Stimulated activated CD8-positive, alpha-beta memory T cell treated with anti-CD3 and anti-CD28 coated beads, Interleukin-15, amount 100 ng/mL, for 1 hour (primary cell): ENCODE data around the gene BOLA1.
"Not testable (repeated sequence)": the region's sequence is repeated elsewhere in the genome, so short reads cannot be mapped to it uniquely, and the experiment has no call there.

Experiments used
- DNase-seq: peaks from one replicate; pipeline ENCODE4 v3.0.0-alpha.2; 2020; ENCODE audit warnings: low read depth

The BOLA1 gene

DNA sequence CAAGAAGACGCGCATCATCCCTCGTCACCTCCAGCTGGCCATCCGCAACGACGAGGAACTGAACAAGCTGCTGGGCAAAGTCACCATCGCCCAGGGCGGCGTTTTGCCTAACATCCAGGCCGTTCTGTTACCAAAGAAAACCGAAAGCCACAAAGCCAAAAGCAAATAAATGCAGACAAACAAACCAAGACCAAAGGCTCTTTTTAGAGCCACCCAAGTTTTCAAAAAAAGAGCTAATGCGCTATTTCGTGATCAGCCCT is 12.2 kb upstream of the BOLA1 start:
- not testable (repeated sequence) for DNase-seq

- peak; percentile 48 for DNase-seq
These were observed 11.7 kb upstream of the BOLA1 start for GRCh38 chr1:149887456-149888246.

GRCh38 chr1:149888247-149888998 is 10.9 kb upstream of the BOLA1 start:
- peak; percentile 44 for DNase-seq

GRCh38 chr1:149888999-149889289 is 10.4 kb upstream of the BOLA1 start:
- DNase-seq, result no peak

DNA sequence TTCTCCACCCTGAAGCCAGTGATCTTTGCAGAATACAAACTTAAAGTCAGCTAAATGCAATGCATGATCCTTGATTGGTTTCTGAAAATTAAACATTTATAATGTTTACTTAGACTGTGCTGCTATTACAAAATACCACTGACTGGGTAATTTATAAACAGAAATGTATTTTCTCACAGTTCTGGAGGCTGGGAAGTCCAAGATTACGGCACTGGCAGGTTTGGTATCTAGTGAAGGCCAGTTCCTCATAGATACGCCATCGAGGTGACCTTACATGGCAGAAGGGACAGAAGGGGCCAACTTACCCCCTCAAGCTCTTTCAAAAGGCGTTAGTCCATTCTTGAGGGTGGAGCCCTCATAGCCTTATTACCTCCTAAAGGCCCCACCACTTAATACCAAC is 2.8 kb upstream of the BOLA1 start:
- DNase-seq, result no peak

DNA sequence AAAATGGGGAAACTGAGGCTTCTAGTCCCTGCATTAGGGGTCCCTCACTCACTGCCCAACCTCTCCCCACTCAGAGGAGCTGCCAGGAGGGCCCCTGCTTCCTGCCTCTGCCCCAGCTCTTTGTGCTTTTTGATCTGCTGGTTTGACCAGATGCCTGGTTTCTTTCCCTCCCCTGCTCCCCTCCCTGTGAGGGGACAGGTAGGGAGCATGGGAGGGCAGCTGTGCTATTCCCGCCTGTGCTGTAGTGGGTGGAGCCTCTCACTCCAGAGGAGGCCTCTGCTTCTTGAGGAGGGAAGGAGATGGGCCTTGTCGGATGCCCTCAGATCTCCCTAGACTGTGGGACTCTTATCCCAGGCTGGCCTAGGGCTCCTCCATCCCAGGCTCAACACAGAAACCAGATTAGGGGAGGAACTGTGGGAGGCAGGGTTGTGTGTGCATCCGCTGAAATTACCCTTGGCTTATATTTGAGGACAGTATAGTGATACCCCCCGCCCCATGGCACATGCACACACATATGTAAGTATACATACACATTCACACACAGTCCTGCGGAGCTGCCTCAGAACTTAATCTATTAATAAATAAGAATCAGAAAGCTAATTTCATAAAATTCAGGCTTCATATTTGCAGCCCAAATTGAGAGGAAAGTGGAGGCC is 4.6 kb downstream of the BOLA1 start:
- DNase-seq, result no peak

DNA sequence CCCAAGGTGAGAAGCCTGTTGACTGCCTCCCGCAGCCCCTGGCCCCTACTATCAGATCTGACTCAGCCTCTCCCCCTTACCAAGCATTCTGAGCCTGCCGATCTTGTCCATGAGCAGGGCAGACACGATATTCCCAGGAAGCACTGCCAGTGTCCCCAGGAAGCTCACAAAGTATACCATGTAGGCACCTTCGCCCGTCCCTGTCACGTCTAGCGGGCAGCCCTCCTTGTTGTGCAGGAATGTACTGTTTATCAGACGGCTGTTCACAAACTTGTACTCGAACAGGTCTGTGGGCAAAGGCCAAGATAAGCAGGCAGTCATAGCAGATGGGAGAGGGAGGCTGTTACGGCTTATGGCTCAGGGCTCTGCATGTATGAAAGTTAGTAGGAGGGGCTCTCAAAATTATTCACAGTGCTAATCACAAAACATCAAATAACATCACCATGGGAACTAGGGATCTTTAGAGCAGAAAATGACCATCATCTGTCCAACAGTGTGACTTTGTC is 7.3 kb downstream of the BOLA1 start:
- no peak for DNase-seq

DNA sequence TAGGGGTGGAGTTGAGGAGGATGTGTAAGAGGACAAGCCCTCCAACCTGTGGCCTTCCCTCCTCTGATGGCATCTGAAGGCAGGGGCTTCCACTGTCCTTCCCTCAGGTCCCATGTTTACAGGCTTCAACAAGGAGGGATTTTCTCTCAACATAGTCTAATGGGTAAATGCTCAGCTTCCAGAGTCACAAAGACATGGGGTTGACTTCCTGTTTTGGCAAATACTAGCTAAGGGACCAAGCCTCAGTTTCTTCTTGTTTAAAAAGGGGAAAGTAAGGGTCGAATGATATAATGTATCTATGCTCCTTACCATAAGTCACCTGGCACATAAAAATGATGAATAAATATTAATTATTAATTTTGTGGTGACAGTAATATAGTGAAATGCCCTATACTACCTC is 15.2 kb downstream of the BOLA1 start:
- no peak for DNase-seq

- no peak for DNase-seq
These were observed 16.2 kb downstream of the BOLA1 start for GRCh38 chr1:149915429-149916192.

DNA sequence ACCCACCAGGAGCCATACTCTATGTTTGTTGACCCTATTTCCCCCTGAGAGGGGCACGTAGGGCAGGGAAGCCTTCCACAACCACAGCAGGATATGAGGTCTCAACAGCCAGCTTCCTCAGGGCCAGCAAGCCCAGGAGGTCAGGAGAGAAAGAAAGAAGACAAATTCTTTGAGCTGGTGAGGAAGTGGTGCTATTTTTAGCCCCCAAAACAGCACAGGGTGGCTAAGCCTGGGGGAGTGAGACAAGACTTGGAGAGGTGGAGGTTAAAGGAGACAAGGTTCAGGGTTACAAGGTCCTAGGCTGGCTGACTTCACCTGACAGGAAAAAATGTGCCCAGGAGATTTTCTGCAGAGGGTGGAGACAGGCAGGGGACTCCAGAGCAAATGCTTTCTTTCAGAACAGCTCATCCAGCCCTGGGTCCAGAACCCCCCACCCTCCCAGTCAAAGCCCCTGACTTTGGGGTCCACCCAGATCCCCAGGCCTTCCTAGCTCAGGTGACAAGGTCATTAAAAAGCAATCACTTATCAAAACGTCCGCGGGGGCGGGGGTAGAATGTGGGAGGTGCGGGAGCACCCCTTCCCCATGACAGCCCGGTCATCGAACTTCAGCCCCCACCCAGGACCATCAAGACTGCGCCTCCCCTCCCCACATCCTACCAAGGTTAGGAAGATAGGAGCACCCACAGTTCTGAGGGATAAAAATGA is 17.0 kb downstream of the BOLA1 start:
- no peak for DNase-seq

DNA sequence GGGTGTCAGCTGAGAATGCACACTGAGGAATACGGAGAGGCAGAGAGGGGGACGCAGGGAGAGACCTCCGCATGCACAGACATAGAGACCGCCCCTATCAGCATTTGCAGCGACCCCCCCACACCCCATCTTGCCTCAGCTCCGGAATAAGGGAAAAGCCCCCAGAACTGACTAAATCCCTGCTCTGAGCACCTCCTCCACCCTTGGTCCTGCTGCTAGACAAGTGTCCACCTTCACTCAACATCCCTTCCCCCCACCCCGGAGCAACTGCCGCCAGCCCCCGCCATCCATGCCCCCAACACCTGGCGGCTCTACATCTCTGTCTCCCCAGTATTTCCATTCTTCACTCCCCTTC is 17.5 kb downstream of the BOLA1 start:
- no peak for DNase-seq

GRCh38 chr1:149917571-149918144 is 18.3 kb downstream of the BOLA1 start, which contains the start of gene SV2A:
Gene SV2A, minus strand, starts transcription at chr1:149917844. Its CDS starts 4,004 bp downstream, at chr1:149913840.
- DNase-seq, result no peak

- DNase-seq, result no peak
These were observed 24.3 kb downstream of the BOLA1 start for GRCh38 chr1:149923626-149924025.

- DNase-seq, result no peak
These were observed 26.0 kb downstream of the BOLA1 start for GRCh38 chr1:149925345-149925744.

- no peak for DNase-seq
These were observed 26.4 kb downstream of the BOLA1 start for GRCh38 chr1:149925751-149926150.

DNA sequence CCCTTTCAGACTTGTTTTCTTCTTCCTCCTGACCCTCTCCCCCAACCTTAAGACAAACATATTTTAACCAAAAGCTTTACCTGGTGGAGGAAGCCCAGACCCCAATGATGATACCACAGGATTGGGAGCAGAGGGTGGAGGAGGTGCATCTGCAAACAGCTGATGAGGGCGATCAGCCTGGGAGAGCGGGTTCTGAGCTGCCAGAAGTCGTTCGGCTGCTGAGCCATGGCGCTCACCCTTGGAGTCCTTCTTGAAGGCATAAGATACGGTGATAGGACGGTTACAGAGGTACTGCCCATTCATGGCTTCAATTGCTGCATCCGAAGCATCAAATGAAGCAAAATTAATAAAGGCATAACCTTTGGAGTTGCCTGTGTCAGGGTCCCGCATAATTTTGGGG is 26.9 kb downstream of the BOLA1 start:
- no peak for DNase-seq

GRCh38 chr1:149927056-149927562 is 27.7 kb downstream of the BOLA1 start:
- DNase-seq, result no peak

DNA sequence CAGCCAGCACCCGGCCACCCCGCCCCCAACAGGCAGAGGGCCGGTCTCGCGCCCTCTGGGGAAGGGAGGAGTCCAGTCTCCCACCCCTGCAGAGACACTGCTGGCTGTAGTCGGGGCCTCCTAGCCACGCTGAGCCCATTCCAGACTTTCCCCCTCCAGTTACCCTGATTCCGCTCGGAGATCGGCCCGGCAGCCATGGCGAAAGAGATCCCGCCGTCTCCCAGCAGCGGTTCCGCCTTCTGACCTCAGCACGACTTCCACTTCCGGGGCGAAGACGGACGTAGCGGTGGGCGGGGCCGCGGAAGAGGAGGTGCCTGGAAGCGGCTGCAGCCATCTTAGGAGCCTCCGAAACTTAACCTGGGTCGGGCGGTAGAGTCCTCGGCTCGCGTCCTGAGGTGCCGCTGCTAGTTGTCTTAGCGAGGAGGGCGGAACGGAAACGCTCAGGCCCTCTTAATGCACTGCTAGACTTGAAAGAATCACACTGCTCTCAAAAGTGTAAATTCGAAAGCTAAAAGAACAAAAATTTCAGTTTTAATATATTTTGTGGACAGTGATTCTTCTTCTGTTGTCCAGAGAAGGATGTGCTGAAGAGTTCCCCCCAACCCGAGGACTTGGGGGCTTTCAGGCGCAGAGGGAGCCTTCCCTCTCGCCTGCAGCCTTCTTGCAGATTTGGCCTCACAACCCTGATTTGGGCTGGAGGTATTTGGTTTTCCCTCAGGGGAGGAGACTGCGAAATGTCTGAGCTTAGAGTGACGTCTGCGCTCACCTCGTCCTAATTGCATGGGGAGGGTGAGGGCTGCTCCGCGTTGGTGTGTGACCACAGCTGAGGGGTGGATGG is 28.4 kb downstream of the BOLA1 start, which contains the start of gene SF3B4:
Gene SF3B4 (minus strand): TSS at position 241 of the 838 bp plus-strand sequence. CDS start 44 bp downstream, at position 197.
- DNase-seq, result peak; percentile 93

DNA sequence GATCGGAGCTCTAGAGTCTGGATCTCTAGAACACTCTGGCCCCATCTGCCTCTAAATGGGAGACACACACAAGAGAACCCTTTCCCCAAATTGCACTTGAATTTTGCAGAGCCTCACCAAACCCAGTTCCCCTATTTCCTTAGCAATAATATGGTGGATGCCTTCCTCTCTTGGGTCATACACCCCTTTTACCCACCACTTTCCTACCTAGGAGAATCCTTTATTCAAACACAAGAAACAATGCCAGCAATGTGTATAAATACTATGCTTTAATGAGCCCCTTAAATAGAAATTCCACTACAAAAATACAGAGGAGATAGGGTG is 29.0 kb downstream of the BOLA1 start:
- no peak for DNase-seq

DNA sequence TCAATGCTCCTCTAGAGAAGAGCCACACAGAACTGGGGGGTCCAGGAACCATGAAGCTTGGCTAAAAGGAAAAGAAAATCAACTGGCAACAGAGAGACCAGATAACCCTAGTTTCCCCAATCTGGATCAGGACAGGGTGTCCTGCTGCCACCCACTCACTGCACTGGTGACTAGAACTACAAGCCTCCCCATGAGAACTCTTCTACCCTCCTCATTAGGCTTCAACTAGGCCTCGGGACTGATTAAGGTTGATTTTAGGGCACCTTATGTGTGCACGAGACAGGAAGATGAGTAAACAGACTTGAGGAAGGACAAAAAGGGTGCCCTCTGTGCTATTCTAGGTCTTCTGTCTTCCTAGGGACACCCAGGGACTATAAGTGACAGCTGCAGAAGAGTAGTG is 30.5 kb downstream of the BOLA1 start:
- no peak for DNase-seq
